AG04450 (cell line): ENCODE data around the gene TOR4A. TPM values are rescaled to one million over a fixed set of nuclear protein-coding genes. Genes with fewer than 3 reads are reported as not detected.

Experiments used
- CTCF ChIA-PET: fragments of 300-600, 350-600 bp; formaldehyde crosslinking; extraction: SDS; loops from one replicate; lab custom pipeline; 2022; ENCODE audit warnings: antibody characterized with exemption, inconsistent platforms; lab: Charles Lee
- POLR2A ChIA-PET: fragments of 350-600 bp; formaldehyde crosslinking; extraction: SDS; loops from one replicate; lab custom pipeline; 2021; ENCODE audit warnings: antibody characterized with exemption, inconsistent platforms; lab: Yijun Ruan, JAX
- DNase-seq: peaks from one replicate; pipeline ENCODE4 v3.0.0-alpha.2; 2011; ENCODE audit warnings: low read depth, low spot score
- H3K27ac ChIP-seq: one replicate; pipeline ENCODE4 v1.5.1; 2012; ENCODE audit warnings: low read depth, low read length, control low read depth
- H3K27me3 ChIP-seq: one replicate; pipeline ENCODE4 v1.6.0; 2012; ENCODE audit warnings: low read length; ENCODE audit not compliant: control insufficient read depth, insufficient read depth
- H3K4me3 ChIP-seq: 2 replicates; pipeline ENCODE4 v1.5.1; 2011; ENCODE audit warnings: mild to moderate bottlenecking, low read depth, low read length, control low read depth
- H3K9me3 ChIP-seq: 2 replicates; pipeline ENCODE4 v1.5.1; 2012; ENCODE audit warnings: low read length; ENCODE audit not compliant: control insufficient read depth, insufficient read depth
- polyA plus RNA-seq: library from polyadenylated mRNA; depleted of rRNA; stranded (reverse); fragments of >200 nt; gene quantifications from 2 replicates; pipeline ENCODE4 v1.2.3, GENCODE V29; 2011
- TF ChIP-seq, protein P1 (sequence below): IDR thresholded peaks from 2 replicates; pipeline ENCODE4 v1.5.1; 2011; ENCODE audit warnings: low read depth, low read length, control low read depth, inconsistent platforms

TOR4A gene
- polyA plus RNA-seq, 1 experiment, result 14.1 TPM

DNA sequence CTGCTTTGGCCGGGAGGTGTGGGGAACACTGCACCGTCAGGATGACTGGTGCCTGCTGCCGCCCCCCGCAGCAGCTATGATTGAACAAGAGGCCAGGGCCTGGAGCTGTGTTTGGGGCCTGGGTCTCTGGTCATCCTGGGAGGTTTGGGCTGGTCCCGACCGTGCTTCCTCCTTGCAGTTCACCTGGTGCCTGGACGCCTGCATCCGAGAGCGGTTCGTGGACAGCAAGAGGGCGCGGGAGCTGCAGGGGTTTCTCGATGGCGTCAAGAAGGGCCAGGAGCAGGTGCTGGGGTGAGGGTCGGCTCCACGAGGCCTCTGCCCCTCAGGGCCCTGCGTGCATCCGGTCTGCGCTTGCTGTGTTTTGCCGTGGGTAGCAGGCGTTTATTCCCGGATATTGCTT, 13.5 kb upstream of the TOR4A start:
- no peaks in the 10 kb centered on the region; the same call in 1 of the 2 replicates for H3K9me3 ChIP-seq
- ChIA-PET POLR2A (no interaction called here), CTCF (interaction anchor here (0.6 kb wide), 1 partner anchor 41 kb away, joined by 12 read pairs; no protein-coding TSS in a partner anchor)
- no peaks in the 10 kb centered on the region for H3K27me3 ChIP-seq
- H3K27ac ChIP-seq, result no peak overlapping the region
- TF ChIP-seq, protein P1, sequence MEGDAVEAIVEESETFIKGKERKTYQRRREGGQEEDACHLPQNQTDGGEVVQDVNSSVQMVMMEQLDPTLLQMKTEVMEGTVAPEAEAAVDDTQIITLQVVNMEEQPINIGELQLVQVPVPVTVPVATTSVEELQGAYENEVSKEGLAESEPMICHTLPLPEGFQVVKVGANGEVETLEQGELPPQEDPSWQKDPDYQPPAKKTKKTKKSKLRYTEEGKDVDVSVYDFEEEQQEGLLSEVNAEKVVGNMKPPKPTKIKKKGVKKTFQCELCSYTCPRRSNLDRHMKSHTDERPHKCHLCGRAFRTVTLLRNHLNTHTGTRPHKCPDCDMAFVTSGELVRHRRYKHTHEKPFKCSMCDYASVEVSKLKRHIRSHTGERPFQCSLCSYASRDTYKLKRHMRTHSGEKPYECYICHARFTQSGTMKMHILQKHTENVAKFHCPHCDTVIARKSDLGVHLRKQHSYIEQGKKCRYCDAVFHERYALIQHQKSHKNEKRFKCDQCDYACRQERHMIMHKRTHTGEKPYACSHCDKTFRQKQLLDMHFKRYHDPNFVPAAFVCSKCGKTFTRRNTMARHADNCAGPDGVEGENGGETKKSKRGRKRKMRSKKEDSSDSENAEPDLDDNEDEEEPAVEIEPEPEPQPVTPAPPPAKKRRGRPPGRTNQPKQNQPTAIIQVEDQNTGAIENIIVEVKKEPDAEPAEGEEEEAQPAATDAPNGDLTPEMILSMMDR, result no peak
- DNase-seq, result no peak
- H3K4me3 ChIP-seq, result no peak overlapping the region

DNA sequence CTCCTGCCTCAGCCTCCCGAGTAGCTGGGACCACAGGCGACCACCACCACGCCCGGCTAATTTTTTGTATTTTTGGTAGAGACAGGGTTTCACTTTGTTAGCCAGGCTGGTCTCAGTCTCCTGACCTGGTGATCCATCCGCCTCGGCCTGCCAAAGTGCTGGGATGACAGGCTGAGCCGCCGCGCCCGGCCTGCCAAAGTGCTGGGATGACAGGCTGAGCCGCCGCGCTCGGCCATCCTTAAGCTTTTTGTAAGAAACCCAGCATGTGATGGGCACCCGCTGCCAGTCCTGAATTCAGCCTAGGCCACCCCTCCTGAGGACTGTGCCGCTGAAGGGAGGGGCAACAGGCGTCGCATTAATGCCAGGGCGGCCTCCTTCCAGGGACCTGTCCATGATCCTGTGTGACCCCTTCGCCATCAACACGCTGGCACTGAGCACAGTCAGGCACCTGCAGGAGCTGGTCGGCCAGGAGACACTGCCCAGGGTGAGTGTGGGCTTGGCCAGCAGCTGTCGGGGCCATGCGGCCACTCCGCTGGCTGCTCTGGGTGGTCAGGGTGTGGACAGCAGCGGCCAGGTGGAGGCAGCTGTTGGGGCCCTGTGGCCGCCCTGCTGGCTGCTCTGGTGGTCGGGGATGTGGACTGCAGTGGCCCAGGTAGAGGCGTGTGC, 11.9 kb upstream of the TOR4A start:
- CTCF ChIA-PET, result no interaction called here
- DNase-seq, result no peak
- Histone ChIP-seq H3K27me3 (no peaks in the 10 kb centered on the region), H3K9me3 (no peaks in the 10 kb centered on the region; the same call in 1 of the 2 replicates), H3K4me3 (no peak overlapping the region), H3K27ac (no peak overlapping the region)
- POLR2A ChIA-PET, result interaction anchor here (0.8 to 1.3 kb wide), 3 partner anchors 9 to 25 kb away, joined by 3 to 5 read pairs (median 3); partner anchors contain the start of gene TOR4A
- TF ChIP-seq, protein P1, result no peak

DNA sequence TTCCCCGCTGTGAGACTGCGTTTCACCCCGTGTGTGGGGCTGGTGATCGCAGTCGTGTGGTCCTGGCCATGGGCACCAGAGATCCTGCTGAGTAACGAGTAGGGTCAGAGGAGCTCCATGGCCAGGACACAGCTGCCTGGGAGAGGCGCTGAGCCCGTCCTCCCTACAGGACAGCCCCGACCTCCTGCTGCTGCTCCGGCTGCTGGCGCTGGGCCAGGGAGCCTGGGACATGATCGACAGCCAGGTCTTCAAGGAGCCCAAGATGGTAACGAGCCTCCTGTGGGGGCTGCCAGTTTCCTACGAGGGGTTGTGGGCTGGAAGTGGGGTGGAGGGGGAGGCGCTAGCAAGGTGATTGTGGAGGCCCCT, 11.4 kb upstream of the TOR4A start:
- ChIA-PET CTCF (no interaction called here), POLR2A (interaction anchor here (0.9 to 1.3 kb wide), 3 partner anchors 10 to 26 kb away, joined by 3 to 5 read pairs (median 3); partner anchors contain the start of genes TOR4A and TUBB4B)
- Histone ChIP-seq H3K27ac (no peak overlapping the region), H3K27me3 (no peaks in the 10 kb centered on the region), H3K4me3 (no peak overlapping the region), H3K9me3 (no peaks in the 10 kb centered on the region; the same call in 1 of the 2 replicates)
- DNase-seq, result no peak
- TF ChIP-seq, protein P1, result no peak

DNA sequence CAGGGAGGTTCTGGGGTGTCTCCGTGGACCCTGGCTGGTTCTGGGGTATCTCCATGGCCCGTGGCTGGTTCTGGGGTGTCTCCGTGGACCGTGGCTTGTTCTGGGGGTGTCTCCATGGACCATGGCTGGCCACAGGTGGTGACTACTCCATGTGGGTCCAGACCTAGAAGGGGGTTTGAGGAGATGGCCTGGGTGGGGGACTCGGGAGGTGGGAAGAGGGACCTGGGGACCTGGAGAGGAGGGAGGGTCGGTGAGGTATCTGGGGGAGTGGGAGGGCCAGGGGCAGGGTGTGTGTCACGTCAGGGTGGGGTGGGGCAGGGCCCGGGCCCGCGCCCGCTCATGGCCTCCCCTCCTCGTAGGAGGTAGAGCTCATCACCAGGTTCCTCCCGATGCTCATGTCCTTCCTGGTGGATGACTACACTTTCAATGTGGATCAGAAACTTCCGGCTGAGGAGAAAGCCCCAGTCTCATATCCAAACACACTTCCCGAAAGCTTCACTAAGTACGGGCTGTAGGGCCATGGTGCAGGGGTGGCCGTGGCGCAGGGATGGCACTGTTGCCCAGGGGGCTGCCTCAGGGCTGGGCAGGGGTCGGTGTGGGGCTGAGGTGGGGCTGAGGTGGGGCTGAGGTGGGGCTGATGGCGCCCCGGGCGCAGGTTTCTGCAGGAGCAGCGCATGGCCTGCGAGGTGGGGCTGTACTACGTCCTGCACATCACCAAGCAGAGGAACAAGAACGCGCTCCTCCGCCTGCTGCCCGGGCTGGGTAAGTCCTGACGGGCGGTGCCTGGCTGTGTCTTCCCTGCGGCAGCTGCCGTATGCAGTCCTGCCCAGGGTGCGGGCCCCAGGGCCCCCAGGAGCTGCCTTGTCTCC, 10.7 kb upstream of the TOR4A start:
- H3K9me3 ChIP-seq, result no peaks in the 10 kb centered on the region; the same call in 1 of the 2 replicates
- DNase-seq, result no peak
- H3K27me3 ChIP-seq, result no peaks in the 10 kb centered on the region
- ChIA-PET POLR2A (interaction anchor here (0.9 to 1.0 kb wide), 2 partner anchors 10 to 26 kb away, joined by 3 read pairs; partner anchors contain the start of gene TUBB4B), CTCF (no interaction called here)
- H3K27ac ChIP-seq, result no peak overlapping the region
- TF ChIP-seq, protein P1, result no peak
- H3K4me3 ChIP-seq, result no peak overlapping the region
